UCSD-AML1 (cell line): ENCODE data around the gene TGFBR1.

Source experiments
- DNase-seq: peaks from one replicate; lab custom pipeline; 2025; ENCODE audit not compliant: unreplicated experiment; lab: John Stamatoyannopoulos, UW

The TGFBR1 gene

GRCh38 chr9:99105152-99106043 is 485 bp downstream of the TGFBR1 start:
- DNase-seq = peak; percentile 64

GRCh38 chr9:99106044-99106375 is 1.1 kb downstream of the TGFBR1 start:
- no peak for DNase-seq

GRCh38 chr9:99107421-99107820 is 2.5 kb downstream of the TGFBR1 start:
- DNase-seq = no peak

- DNase-seq = no peak
Observed at GRCh38 chr9:99108131-99108530, 3.2 kb downstream of the TGFBR1 start.

GRCh38 chr9:99109522-99109921 is 4.6 kb downstream of the TGFBR1 start:
- DNase-seq = no peak

GRCh38 chr9:99112750-99113413 is 8.0 kb downstream of the TGFBR1 start:
- no peak for DNase-seq

GRCh38 chr9:99113414-99114048 is 8.6 kb downstream of the TGFBR1 start:
- DNase-seq = no peak

- DNase-seq = no peak
Observed at GRCh38 chr9:99114049-99114440, 9.1 kb downstream of the TGFBR1 start.

GRCh38 chr9:99114846-99115500 is 10.1 kb downstream of the TGFBR1 start:
- DNase-seq = no peak

- no peak for DNase-seq
Observed at GRCh38 chr9:99116003-99116411, 11.1 kb downstream of the TGFBR1 start.

GRCh38 chr9:99118782-99119466 is 14.0 kb downstream of the TGFBR1 start:
- peak; percentile 22 for DNase-seq

- no peak for DNase-seq
Observed at GRCh38 chr9:99119976-99120655, 15.2 kb downstream of the TGFBR1 start.

GRCh38 chr9:99121604-99122003 is 16.7 kb downstream of the TGFBR1 start:
- no peak for DNase-seq

GRCh38 chr9:99124534-99125255 is 19.8 kb downstream of the TGFBR1 start:
- DNase-seq = no peak

GRCh38 chr9:99125446-99125845 is 20.5 kb downstream of the TGFBR1 start:
- no peak for DNase-seq

GRCh38 chr9:99126312-99126711 is 21.4 kb downstream of the TGFBR1 start:
- no peak for DNase-seq

GRCh38 chr9:99127356-99128132 is 22.6 kb downstream of the TGFBR1 start:
- no peak for DNase-seq

- no peak for DNase-seq
Observed at GRCh38 chr9:99128133-99128406, 23.2 kb downstream of the TGFBR1 start.

- DNase-seq = no peak
Observed at GRCh38 chr9:99129091-99129490, 24.2 kb downstream of the TGFBR1 start.
